Activated naive CD4-positive, alpha-beta T cell treated with anti-CD3 and anti-CD28 coated beads, Interleukin-2, amount 50 U/mL, for 24 hours (primary cell): ENCODE data around the gene TMEM89.
A peak's percentile ranks its signal among the peaks of the same experiment; 100 is the strongest.

Source experiments
- H3K27ac Mint-ChIP-seq: one replicate; pipeline ENCODE4 v1.8.0; 2021; ENCODE audit warnings: mild to moderate bottlenecking, mixed read lengths
- H3K27me3 Mint-ChIP-seq: one replicate; pipeline ENCODE4 v1.8.0; 2021; ENCODE audit warnings: mixed read lengths
- H3K36me3 Mint-ChIP-seq: one replicate; pipeline ENCODE4 v1.8.0; 2021; ENCODE audit warnings: mixed read lengths
- H3K4me1 Mint-ChIP-seq: one replicate; pipeline ENCODE4 v1.8.0; 2021; ENCODE audit warnings: mixed read lengths
- H3K4me3 Mint-ChIP-seq: one replicate; pipeline ENCODE4 v1.8.0; 2021; ENCODE audit warnings: mild to moderate bottlenecking, mixed read lengths
- H3K9me3 Mint-ChIP-seq: one replicate; pipeline ENCODE4 v1.8.0; 2021; ENCODE audit warnings: mixed read lengths

The TMEM89 gene, protein sequence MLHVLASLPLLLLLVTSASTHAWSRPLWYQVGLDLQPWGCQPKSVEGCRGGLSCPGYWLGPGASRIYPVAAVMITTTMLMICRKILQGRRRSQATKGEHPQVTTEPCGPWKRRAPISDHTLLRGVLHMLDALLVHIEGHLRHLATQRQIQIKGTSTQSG

DNA sequence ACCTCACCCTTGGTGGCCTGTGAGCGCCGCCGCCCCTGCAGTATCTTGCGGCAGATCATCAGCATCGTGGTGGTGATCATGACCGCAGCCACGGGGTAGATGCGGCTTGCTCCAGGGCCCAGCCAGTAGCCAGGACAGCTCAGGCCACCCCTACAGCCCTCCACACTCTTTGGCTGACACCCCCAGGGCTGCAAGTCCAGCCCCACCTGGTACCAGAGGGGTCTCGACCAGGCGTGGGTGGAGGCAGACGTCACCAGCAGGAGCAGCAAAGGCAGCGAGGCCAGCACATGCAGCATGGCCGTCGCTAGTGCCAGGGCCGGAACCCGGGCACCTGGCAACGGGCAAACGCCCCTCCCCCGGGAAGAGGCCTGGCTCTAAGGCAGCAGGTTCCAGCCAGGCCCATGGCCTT lies at the start of gene TMEM89:
Gene TMEM89 (minus strand): TSS at position 309 of the 409 bp plus-strand sequence. CDS start 13 bp downstream, at position 296.
- Mint-ChIP-seq H3K36me3 (no peaks in the 10 kb centered on the region), H3K4me1 (peaks cover 12% of the 10 kb centered on the region), H3K9me3 (no peaks in the 10 kb centered on the region), H3K27me3 (no peaks in the 10 kb centered on the region), H3K4me3 (no peak within 1 kb of the TSS), H3K27ac (no peak within 1 kb of the TSS)

DNA sequence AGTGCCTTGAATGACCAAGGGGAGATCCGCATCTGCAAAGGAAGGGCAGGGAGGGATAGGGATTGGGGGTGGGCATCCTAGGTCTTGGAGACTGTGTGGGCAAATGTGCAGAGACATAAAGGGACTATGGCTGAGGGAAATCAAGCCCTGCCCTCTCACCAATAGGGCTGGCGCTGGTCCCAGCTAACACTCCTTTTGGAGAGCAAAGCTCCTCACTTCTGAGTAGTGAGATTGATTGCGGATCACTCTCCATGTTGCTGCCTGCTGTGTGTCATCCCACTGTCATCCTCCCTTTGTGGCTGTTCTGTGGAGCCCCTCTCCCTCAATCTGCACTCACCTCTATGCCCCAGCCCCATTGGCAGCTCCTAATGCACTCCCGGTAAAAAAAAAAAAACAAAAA lies 43.4 kb upstream of the TMEM89 start:
- peaks cover 9% of the 10 kb centered on the region for H3K27me3 Mint-ChIP-seq
- H3K27ac Mint-ChIP-seq, result no peak overlapping the region

DNA sequence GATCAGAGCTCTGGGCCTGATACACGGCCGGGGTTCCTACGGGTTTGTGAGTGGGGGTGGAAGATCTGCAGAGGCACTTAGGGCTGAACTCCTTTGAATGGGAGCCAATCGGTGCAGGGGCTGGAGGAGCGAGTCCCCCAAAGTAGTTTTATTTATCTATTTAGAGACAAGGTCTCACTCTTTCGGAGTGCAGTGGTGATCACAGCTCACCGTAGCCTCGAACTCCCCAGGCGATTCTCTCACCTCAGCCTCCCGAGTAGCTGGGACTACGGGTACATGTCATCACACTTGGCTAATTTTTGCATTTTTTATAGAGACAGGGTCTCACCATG lies 42.7 kb upstream of the TMEM89 start:
- H3K9me3 Mint-ChIP-seq, result no peaks in the 10 kb centered on the region
- no peak overlapping the region for H3K27ac Mint-ChIP-seq
- peaks cover 10% of the 10 kb centered on the region for H3K27me3 Mint-ChIP-seq
- peaks cover 9% of the 10 kb centered on the region for H3K4me1 Mint-ChIP-seq
- no peaks in the 10 kb centered on the region for H3K36me3 Mint-ChIP-seq
- H3K4me3 Mint-ChIP-seq, result peak overlapping the region; percentile 63

More for the DNA sequence above, 43.4 kb upstream of the TMEM89 start:
- Mint-ChIP-seq H3K9me3 (no peaks in the 10 kb centered on the region), H3K4me3 (peak overlapping the region; percentile 33), H3K36me3 (no peaks in the 10 kb centered on the region), H3K4me1 (peaks cover 9% of the 10 kb centered on the region)

DNA sequence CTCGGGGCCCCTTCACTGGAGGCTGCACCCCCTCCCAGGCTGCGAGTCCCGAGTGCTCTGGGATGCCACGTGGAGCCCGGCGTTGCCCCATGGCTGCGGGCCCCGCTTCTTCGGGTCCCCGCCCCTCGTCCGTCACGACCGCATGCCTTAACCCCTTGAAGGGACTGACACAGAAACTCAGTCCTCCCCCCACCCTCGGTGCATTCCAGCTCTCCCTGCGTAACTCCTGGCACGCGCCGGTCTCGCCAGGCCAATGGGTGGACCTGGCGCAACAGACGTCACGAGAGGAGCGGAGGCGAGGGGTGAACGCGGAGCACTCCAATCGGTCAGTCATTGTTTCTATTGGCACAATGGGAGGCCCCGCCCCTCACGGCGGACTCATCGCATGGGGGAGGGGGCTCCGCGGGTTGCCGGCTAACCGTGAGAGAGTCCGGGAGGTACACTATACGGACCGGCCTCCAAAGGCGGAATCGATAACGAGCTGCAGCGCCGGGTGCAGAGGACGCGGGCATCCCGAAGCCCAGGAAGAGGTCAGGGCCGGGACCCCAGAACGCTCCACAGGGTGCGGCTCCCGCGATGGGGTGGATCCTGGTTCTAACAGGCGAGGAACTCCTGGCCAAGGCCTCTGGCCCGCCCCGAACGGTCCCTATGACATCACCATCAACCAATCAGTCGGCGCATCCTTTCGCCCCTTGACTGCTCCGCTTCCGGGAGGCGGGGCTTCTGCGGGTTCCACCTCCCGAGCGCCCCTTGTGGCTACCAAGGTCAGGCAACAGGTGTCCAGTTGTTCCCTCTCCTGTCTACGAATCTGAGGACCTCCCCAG lies 42.1 kb upstream of the TMEM89 start:
- Mint-ChIP-seq H3K4me1 (peaks cover 9% of the 10 kb centered on the region), H3K9me3 (no peaks in the 10 kb centered on the region), H3K36me3 (no peaks in the 10 kb centered on the region), H3K27ac (no peak overlapping the region), H3K27me3 (peaks cover 10% of the 10 kb centered on the region), H3K4me3 (peak overlapping the region; percentile 63)

DNA sequence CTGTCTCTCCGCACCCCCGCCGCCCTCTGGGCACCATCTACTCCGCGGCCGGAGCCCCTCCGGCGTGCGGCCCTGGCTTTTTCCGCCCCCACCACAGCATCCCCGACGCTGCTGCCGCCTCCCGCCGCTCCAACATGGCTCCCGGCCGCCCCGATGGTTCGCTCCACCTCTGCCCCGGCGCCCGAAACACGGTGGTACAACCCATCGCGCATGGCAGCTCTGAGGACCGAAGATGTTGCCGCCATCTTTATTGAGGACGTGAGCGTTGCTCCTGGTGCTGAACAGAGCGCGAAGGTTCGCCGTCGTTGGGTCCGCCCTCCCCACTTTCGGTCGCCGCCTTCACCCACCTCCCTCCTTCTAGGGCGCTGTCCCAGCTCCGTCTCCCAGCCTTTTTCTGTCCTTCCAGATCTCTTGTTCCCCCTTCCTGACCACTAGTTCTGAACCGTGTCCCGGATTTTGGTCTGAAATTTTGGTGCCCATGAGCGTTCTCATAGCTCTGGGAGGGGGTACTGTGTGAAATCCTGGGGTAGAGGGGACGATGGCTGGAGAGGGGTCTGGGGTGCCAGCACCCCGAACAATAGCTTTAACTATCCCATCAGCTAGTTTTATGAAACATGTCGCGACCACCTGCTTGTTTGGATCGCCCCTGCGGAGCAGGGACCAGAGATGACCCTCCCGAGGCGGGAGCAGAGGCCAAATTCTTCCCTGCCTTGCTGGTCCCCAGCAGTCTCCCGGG lies 41.4 kb upstream of the TMEM89 start, which contains the start of gene CELSR3:
Gene CELSR3 (minus strand): TSS at position 134 of the 736 bp plus-strand sequence. CDS start 252 bp downstream, outside the sequence.
- Mint-ChIP-seq H3K27ac (no peak within 1 kb of the TSS), H3K27me3 (peaks cover 10% of the 10 kb centered on the region)

DNA sequence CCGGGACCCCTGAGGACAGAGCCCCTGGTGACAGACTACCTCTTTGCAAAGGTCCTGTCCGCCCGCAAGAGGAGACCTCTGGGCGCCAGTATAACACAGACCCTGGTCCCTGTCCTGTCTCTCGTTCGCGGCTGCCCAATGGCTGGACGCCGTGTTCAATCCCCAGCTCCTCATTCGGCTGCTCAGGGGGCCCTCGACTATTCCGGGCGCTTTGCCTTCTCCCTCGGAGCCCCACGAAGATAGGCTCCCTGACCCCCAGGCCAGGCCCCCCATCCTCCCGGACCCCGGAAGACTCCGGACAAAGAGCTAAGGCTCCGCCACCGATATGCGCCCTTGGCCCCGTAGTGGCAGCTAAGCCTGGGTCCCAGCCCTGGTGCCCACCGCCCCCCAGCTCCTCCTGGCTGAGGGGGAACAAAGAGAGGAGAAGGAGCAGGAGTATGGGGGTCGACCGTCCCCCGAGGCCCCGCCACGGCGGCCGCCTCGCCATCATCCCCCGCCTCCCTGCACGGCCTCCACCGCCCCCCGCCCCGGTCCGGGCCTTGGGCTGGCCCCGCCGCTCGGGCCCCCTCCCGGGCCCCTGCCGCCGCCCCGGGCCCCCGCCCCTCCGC lies 40.7 kb upstream of the TMEM89 start:
- Mint-ChIP-seq H3K27ac (no peak overlapping the region), H3K4me3 (no peak overlapping the region), H3K27me3 (peaks cover 10% of the 10 kb centered on the region)

More for the DNA sequence above, 41.4 kb upstream of the TMEM89 start, which contains the start of gene CELSR3:
- peaks cover 9% of the 10 kb centered on the region for H3K4me1 Mint-ChIP-seq
- H3K9me3 Mint-ChIP-seq, result no peaks in the 10 kb centered on the region
- H3K4me3 Mint-ChIP-seq, result peak within 1 kb of the TSS; percentile 63
- H3K36me3 Mint-ChIP-seq, result no peaks in the 10 kb centered on the region

DNA sequence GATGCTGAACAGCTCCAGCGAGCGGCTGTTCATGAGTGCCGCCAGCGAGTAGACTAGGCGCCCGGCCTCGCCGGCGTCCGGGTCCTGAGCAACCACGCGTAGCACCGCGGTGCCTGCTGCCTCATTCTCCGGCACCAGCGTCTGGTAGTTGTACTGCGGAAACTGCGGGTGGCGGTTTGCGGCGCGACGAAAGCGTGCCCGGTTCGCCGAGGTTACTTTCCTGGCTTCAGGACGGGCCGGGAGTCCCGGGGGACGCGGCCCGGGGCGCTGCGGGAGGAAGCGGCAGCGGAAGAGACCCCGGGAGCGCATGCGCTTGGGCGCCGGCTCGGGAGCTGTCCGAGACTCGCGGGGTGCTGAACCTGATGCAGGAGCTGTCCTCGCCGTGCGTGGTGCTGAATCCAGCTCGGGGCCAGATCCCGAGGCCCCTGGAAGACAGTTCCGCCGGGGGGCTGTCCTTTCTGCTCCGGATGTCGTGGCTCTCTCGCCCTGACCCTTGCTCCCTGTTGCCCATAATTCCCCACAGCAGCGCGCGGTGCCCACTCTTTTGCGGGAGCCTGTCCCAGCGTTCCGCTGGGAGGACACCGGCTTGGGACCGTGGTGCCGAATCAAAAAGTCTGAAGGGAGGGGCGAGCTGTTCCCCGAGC lies 40.1 kb upstream of the TMEM89 start:
- Mint-ChIP-seq H3K4me1 (peaks cover 9% of the 10 kb centered on the region), H3K9me3 (no peaks in the 10 kb centered on the region), H3K27me3 (peaks cover 10% of the 10 kb centered on the region), H3K27ac (no peak overlapping the region), H3K36me3 (no peaks in the 10 kb centered on the region), H3K4me3 (peak overlapping the region; percentile 19)

More for the DNA sequence above, 40.7 kb upstream of the TMEM89 start:
- H3K36me3 Mint-ChIP-seq, result no peaks in the 10 kb centered on the region
- peaks cover 9% of the 10 kb centered on the region for H3K4me1 Mint-ChIP-seq
- no peaks in the 10 kb centered on the region for H3K9me3 Mint-ChIP-seq

DNA sequence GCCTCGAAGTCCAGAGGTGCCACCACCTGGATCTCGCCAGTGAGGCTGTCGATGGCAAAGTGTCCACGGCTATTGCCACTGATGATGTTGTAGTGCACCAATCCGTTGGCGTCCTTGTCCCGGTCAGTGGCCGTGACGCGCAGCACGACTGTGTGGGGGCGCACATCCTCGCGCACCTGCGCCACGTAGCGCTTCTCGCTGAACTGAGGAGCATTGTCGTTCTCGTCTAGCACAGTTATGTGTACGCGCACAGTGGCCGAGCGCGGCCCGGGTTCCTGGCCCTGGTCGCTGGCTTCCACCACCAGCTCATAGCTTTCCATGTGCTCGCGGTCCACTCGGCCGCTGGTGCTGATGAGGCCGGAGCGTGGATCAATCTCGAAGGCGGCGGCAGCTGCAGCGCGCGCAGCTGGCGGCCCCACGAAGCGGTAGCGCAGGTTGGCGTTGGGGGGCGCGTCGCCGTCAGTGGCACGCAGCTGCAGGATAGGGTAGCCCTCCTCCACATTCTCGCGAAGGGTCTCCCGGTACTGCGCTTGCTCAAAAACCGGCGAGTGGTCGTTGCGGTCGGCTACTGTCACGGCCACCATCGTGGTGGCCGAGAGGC lies 39.3 kb upstream of the TMEM89 start:
- Mint-ChIP-seq H3K4me1 (peaks cover 9% of the 10 kb centered on the region), H3K27me3 (peaks cover 10% of the 10 kb centered on the region), H3K36me3 (no peaks in the 10 kb centered on the region), H3K4me3 (no peak overlapping the region), H3K9me3 (no peaks in the 10 kb centered on the region), H3K27ac (no peak overlapping the region)

DNA sequence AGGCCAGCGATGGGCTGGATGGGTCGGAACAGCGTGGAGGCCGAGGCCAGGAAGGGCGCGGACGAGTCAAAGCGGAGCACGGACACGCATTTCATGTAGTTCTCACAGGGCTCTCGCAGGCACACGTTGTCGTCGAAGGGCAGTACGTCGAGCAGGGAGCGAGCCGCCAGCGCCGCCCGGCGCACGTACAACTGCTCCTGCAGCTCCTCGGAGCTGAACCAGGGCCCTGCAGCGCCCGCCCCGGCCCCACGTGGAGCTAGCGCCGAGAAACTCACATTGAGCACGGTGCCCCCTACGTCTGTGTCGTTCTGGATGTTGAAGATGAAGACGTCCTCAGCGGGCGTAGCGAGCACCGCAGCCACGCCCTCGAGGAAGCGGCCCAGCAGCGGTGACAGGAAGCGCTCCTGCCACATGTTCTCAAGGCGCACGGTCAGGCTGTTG lies 35.3 kb upstream of the TMEM89 start:
- H3K4me1 Mint-ChIP-seq, result peaks cover 6% of the 10 kb centered on the region
- no peaks in the 10 kb centered on the region for H3K9me3 Mint-ChIP-seq
- no peaks in the 10 kb centered on the region for H3K36me3 Mint-ChIP-seq
- peak overlapping the region; percentile 78 for H3K4me3 Mint-ChIP-seq
- H3K27me3 Mint-ChIP-seq, result peaks cover 3% of the 10 kb centered on the region
- peak overlapping the region; percentile 77 for H3K27ac Mint-ChIP-seq

DNA sequence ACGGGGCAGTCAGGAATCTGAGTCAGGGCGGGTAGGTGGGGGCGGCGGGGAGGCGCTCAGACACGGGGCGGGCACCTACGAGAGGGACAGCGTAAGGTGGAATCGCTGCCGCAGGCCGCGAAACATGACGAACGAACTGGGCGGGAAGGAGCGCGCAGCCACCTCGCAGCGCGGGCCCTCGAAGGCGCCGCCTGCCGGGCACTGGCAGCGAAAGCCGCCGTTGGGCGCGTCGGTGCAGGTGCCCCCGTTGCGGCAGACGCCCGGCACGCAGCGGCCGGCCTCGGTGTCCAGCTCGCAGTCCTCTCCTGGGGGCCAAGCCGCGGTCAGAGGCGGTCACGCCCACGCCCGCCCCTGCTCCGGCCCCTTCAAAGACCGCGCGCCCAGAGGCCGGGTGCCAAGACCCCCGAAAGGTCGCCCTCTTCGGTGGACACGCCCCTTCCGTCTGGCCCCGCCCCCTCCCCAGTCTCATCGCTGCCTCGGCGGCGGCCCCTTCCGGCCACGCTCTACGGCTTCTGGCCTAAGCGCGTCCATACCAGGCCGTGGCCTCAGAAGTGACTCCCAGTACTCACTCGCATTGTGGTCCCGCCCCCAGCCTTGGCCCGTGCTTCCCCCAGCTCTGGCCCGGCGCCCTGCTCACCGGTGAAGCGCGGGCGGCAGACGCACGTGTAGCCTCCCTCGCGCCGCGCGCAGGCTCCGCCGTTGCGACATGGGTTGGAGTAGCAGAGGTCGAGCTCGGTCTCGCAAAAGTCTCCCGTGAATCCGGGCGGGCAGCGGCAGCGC lies 34.7 kb upstream of the TMEM89 start:
- Mint-ChIP-seq H3K27ac (peak overlapping the region; percentile 77), H3K36me3 (no peaks in the 10 kb centered on the region)

DNA sequence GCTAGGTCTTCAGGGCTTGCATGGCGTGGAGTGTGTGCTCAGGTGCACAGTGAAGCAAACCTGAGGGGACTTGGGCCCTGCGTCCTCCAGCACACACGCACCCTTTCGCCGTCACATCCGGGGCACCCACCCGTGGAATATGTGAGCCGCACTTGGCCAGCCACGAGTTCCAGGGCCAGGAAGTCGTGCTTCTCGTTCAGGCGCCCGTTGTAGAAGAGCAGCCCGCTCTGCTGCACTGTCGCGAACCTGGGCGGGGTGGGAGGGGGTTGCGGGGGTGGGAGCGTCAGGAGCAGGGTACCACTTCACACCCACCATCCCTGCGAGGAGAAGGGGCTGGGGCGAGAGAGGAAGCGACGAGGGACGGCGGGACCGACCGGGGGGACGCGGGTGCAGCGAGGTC lies 34.0 kb upstream of the TMEM89 start:
- Mint-ChIP-seq H3K36me3 (no peaks in the 10 kb centered on the region), H3K4me3 (peak overlapping the region; percentile 75), H3K4me1 (peaks cover 6% of the 10 kb centered on the region), H3K27me3 (peaks cover 3% of the 10 kb centered on the region), H3K27ac (peak overlapping the region; percentile 76), H3K9me3 (no peaks in the 10 kb centered on the region)

More for the DNA sequence above, 34.7 kb upstream of the TMEM89 start:
- Mint-ChIP-seq H3K4me1 (peaks cover 6% of the 10 kb centered on the region), H3K27me3 (peaks cover 3% of the 10 kb centered on the region), H3K9me3 (no peaks in the 10 kb centered on the region), H3K4me3 (peak overlapping the region; percentile 78)

DNA sequence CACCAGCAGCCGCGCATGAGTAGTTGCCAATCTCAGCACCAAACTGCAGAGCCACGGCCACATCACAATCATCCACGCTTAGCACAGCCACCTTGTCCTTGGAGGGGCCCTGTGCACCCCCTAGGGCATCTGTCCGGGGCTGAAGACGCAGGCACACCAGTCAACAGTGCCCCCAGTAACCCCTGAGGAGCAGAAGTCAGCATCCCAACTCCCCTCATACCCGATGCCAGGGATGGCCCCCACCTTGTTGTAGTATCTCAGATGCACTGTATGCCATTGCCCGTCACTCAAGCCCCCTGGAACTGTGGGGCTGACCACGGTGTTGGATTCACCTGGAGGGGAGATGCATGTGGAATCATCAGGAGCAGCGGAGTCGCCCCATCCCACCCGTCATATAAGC lies 33.5 kb upstream of the TMEM89 start:
- H3K27ac Mint-ChIP-seq, result peak overlapping the region; percentile 76
- H3K4me3 Mint-ChIP-seq, result peak overlapping the region; percentile 75
- H3K27me3 Mint-ChIP-seq, result peaks cover 1% of the 10 kb centered on the region
- no peaks in the 10 kb centered on the region for H3K9me3 Mint-ChIP-seq
- H3K36me3 Mint-ChIP-seq, result no peaks in the 10 kb centered on the region
- H3K4me1 Mint-ChIP-seq, result peaks cover 6% of the 10 kb centered on the region

DNA sequence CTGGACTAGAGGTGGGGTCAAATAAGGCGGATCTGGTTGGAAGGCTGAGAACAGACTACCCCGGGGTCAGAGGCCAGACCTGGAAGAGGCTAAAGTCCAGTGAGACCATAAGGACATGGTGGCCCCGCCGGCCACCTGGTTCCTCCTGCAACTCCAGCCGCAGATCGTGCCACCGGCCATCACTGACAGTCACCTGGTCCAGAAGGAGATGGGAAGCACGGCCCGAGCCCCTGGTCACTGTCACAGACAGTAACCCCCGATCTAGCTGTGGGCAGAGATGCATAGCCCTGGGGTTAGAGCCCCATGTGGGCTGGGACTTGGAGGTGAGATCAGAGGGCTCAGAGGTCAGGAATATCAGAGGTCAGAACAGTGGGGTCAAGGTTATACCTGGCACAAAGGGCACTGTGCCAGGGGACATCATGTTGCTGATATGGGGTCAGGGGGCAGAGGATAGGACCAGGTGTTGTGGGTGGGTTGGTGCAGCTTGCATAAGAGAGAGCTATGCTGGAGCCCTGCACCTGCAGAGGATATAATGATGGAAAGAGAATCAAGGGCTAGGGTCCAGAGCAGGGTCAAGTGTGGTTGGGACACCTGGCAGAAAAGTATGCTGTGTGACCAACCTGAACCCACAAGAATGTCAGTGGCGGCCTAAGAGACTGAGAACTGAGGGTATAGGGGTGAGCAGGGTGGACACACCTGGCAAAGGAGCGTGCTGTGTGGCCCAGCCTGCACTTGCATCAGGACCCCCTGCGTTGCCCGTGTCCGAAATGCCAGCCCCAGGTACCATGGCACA lies 31.6 kb upstream of the TMEM89 start:
- H3K4me1 Mint-ChIP-seq, result peaks cover 6% of the 10 kb centered on the region
- H3K9me3 Mint-ChIP-seq, result no peaks in the 10 kb centered on the region
- H3K27me3 Mint-ChIP-seq, result no peaks in the 10 kb centered on the region
- no peaks in the 10 kb centered on the region for H3K36me3 Mint-ChIP-seq
- H3K4me3 Mint-ChIP-seq, result no peak overlapping the region
- no peak overlapping the region for H3K27ac Mint-ChIP-seq
